Activated T-helper 1 cell treated with anti-CD3 and anti-CD28 coated beads, Interleukin-12 subunit alpha, Interleukin-12 subunit beta, Interleukin-2, Interleukin-4 antibody, amounts not matched to agents 30 ng/mL and 10 ng/mL and 1 ng/mL, durations not matched to agents 14 hours and 24 hours and 36 hours (primary cell): ENCODE results near the gene TEKT1. TPM values are rescaled to one million over a fixed set of nuclear protein-coding genes. Genes with fewer than 3 reads are reported as not detected.
"Not testable (repeated sequence)": the region's sequence is repeated elsewhere in the genome, so short reads cannot be mapped to it uniquely, and the experiment has no call there.

Experiments used
- DNase-seq: peaks from one replicate; pipeline ENCODE4 v3.0.0; 2021; ENCODE audit warnings: low spot score
- H3K27ac Mint-ChIP-seq: one replicate; pipeline ENCODE4 v1.8.0; 2021; ENCODE audit warnings: mild to moderate bottlenecking, mixed read lengths
- H3K27me3 Mint-ChIP-seq: one replicate; pipeline ENCODE4 v1.8.0; 2022; ENCODE audit warnings: mild to moderate bottlenecking, moderate library complexity, mixed read lengths; ENCODE audit not compliant: insufficient read depth
- H3K36me3 Mint-ChIP-seq: one replicate; pipeline ENCODE4 v1.8.0; 2021; ENCODE audit warnings: low read depth, mixed read lengths
- H3K4me1 Mint-ChIP-seq: one replicate; pipeline ENCODE4 v1.8.0; 2021; ENCODE audit warnings: low read depth, mixed read lengths
- H3K4me3 Mint-ChIP-seq: one replicate; pipeline ENCODE4 v1.8.0; 2021; ENCODE audit warnings: mild to moderate bottlenecking, moderate library complexity, mixed read lengths
- H3K9me3 Mint-ChIP-seq: one replicate; pipeline ENCODE4 v1.8.0; 2021; ENCODE audit warnings: mixed read lengths
- intact Hi-C: fragments of 100-400 bp; cut with micrococcal nuclease; formaldehyde crosslinking; loops from one replicate; pipeline ENCODE4 v1.15.1; 2024
- total RNA-seq: library from RNA; stranded (reverse); gene quantifications from 2 replicates; pipeline ENCODE4 v1.2.3, GENCODE V29; 2022

The TEKT1 gene
- total RNA-seq, 1 donor from 2014 or later = not detected

- H3K27ac Mint-ChIP-seq, DNase-seq, H3K4me3 Mint-ChIP-seq, H3K36me3 Mint-ChIP-seq, intact Hi-C loops, H3K9me3 Mint-ChIP-seq: not testable (repeated sequence)
- Mint-ChIP-seq H3K27me3 (peaks cover 14% of the 10 kb centered on the region), H3K4me1 (peaks cover 13% of the 10 kb centered on the region)
Observed at GRCh38 chr17:6848545-6849179, 17.1 kb upstream of the TEKT1 start.

- H3K9me3 Mint-ChIP-seq, H3K36me3 Mint-ChIP-seq, H3K27ac Mint-ChIP-seq, intact Hi-C loops, H3K4me3 Mint-ChIP-seq, DNase-seq: not testable (repeated sequence)
- Mint-ChIP-seq H3K4me1 (peaks cover 13% of the 10 kb centered on the region), H3K27me3 (peaks cover 25% of the 10 kb centered on the region)
Observed at GRCh38 chr17:6846138-6846537, 14.6 kb upstream of the TEKT1 start.

GRCh38 chr17:6844406-6844805 lies 12.9 kb upstream of the TEKT1 start:
- intact Hi-C loops = loop anchor here (5.0 kb wide), 3 partner anchors 48 to 178 kb away; partner anchors contain the start of gene BCL6B
- not testable (repeated sequence) for H3K9me3 Mint-ChIP-seq, H3K36me3 Mint-ChIP-seq, H3K4me3 Mint-ChIP-seq, H3K27ac Mint-ChIP-seq, DNase-seq
- Mint-ChIP-seq H3K27me3 (peaks cover 37% of the 10 kb centered on the region), H3K4me1 (peaks cover 13% of the 10 kb centered on the region)

- peaks cover 46% of the 10 kb centered on the region for H3K27me3 Mint-ChIP-seq
- no peak overlapping the region for H3K4me3 Mint-ChIP-seq
- H3K4me1 Mint-ChIP-seq = peaks cover 13% of the 10 kb centered on the region
- H3K27ac Mint-ChIP-seq = no peak overlapping the region
- intact Hi-C loops = loop anchor here (1.0 to 5.0 kb wide), 7 partner anchors 49 to 1256 kb away; partner anchors contain the start of gene BCL6B
- H3K36me3 Mint-ChIP-seq = no peaks in the 10 kb centered on the region
- no peak for DNase-seq
- H3K9me3 Mint-ChIP-seq = no peaks in the 10 kb centered on the region
Observed at GRCh38 chr17:6843241-6843880, 11.8 kb upstream of the TEKT1 start.

- not testable (repeated sequence) for H3K27ac Mint-ChIP-seq, H3K9me3 Mint-ChIP-seq, H3K4me3 Mint-ChIP-seq, DNase-seq, H3K36me3 Mint-ChIP-seq
- Mint-ChIP-seq H3K4me1 (peaks cover 13% of the 10 kb centered on the region), H3K27me3 (peaks cover 57% of the 10 kb centered on the region)
- intact Hi-C loops = loop anchor here (5.0 kb wide), 3 partner anchors 51 to 181 kb away; partner anchors contain the start of gene BCL6B
Observed at GRCh38 chr17:6841769-6842168, 10.2 kb upstream of the TEKT1 start.

GRCh38 chr17:6830383-6830986 lies 1.0 kb downstream of the TEKT1 start:
- H3K27ac Mint-ChIP-seq = no peak overlapping the region
- no peaks in the 10 kb centered on the region for H3K36me3 Mint-ChIP-seq

GRCh38 chr17:6823011-6823442 lies 8.5 kb downstream of the TEKT1 start:
- intact Hi-C loops = no loop called here
- Mint-ChIP-seq H3K27me3 (peaks cover 44% of the 10 kb centered on the region), H3K4me1 (no peaks in the 10 kb centered on the region), H3K9me3 (no peaks in the 10 kb centered on the region), H3K36me3 (no peaks in the 10 kb centered on the region), H3K4me3 (no peak overlapping the region), H3K27ac (no peak overlapping the region)
- no peak for DNase-seq

More at GRCh38 chr17:6830383-6830986, 1.0 kb downstream of the TEKT1 start:
- no peak overlapping the region for H3K4me3 Mint-ChIP-seq
- no peak for DNase-seq
- peaks cover 54% of the 10 kb centered on the region for H3K27me3 Mint-ChIP-seq
- H3K9me3 Mint-ChIP-seq = no peaks in the 10 kb centered on the region
- intact Hi-C loops = loop anchor here (5.0 kb wide), 1 partner anchor 178 kb away; the partner anchor contains the start of genes C17orf100 and MED31
- H3K4me1 Mint-ChIP-seq = peaks cover 9% of the 10 kb centered on the region

GRCh38 chr17:6818938-6819337 lies 12.6 kb downstream of the TEKT1 start:
- DNase-seq = no peak
- Mint-ChIP-seq H3K9me3 (no peaks in the 10 kb centered on the region), H3K36me3 (no peaks in the 10 kb centered on the region), H3K27me3 (peaks cover 32% of the 10 kb centered on the region), H3K27ac (no peak overlapping the region), H3K4me3 (no peak overlapping the region), H3K4me1 (no peaks in the 10 kb centered on the region)
- intact Hi-C loops = no loop called here

GRCh38 chr17:6816368-6816767 lies 15.2 kb downstream of the TEKT1 start:
- H3K9me3 Mint-ChIP-seq, DNase-seq: not testable (repeated sequence)

GRCh38 chr17:6815775-6816174 lies 15.8 kb downstream of the TEKT1 start:
- H3K4me3 Mint-ChIP-seq = no peak overlapping the region
- H3K4me1 Mint-ChIP-seq = no peaks in the 10 kb centered on the region
- DNase-seq = no peak
- no peaks in the 10 kb centered on the region for H3K36me3 Mint-ChIP-seq
- H3K27ac Mint-ChIP-seq = no peak overlapping the region
- H3K27me3 Mint-ChIP-seq = peaks cover 13% of the 10 kb centered on the region
- intact Hi-C loops = no loop called here
- H3K9me3 Mint-ChIP-seq = no peaks in the 10 kb centered on the region

More at GRCh38 chr17:6816368-6816767, 15.2 kb downstream of the TEKT1 start:
- H3K4me1 Mint-ChIP-seq, intact Hi-C loops, H3K36me3 Mint-ChIP-seq, H3K4me3 Mint-ChIP-seq, H3K27ac Mint-ChIP-seq: not testable (repeated sequence)
- peaks cover 18% of the 10 kb centered on the region for H3K27me3 Mint-ChIP-seq

- Mint-ChIP-seq H3K27ac (no peak overlapping the region), H3K36me3 (no peaks in the 10 kb centered on the region), H3K27me3 (peaks cover 6% of the 10 kb centered on the region), H3K4me1 (no peaks in the 10 kb centered on the region), H3K4me3 (no peak overlapping the region), H3K9me3 (no peaks in the 10 kb centered on the region)
- no peak for DNase-seq
- intact Hi-C loops = no loop called here
Observed at GRCh38 chr17:6812295-6812694, 19.2 kb downstream of the TEKT1 start.

- peaks cover 6% of the 10 kb centered on the region for H3K27me3 Mint-ChIP-seq
- no peaks in the 10 kb centered on the region for H3K36me3 Mint-ChIP-seq
- no peaks in the 10 kb centered on the region for H3K9me3 Mint-ChIP-seq
- intact Hi-C loops = no loop called here
- DNase-seq = no peak
- H3K4me1 Mint-ChIP-seq = no peaks in the 10 kb centered on the region
- no peak overlapping the region for H3K4me3 Mint-ChIP-seq
- H3K27ac Mint-ChIP-seq = no peak overlapping the region
Observed at GRCh38 chr17:6811510-6811909, 20.0 kb downstream of the TEKT1 start.

GRCh38 chr17:6800422-6801027 lies 31.0 kb downstream of the TEKT1 start:
- intact Hi-C loops = no loop called here
- Mint-ChIP-seq H3K36me3 (no peaks in the 10 kb centered on the region), H3K4me1 (no peaks in the 10 kb centered on the region), H3K27ac (no peak overlapping the region), H3K9me3 (no peaks in the 10 kb centered on the region), H3K4me3 (no peak overlapping the region), H3K27me3 (peaks cover 13% of the 10 kb centered on the region)
- no peak for DNase-seq
